Esophagus squamous epithelium (tissue), 5 donors: Measurements from ENCODE around the gene EIF2S3B. TPM values are rescaled to one million over a fixed set of nuclear protein-coding genes. Genes with fewer than 3 reads are reported as not detected.

Experiments
- DNase-seq: peaks from one replicate; lab custom pipeline; 2025; lab: John Stamatoyannopoulos, UW
- H3K27ac ChIP-seq, 4 donors: fragments of 200-600 bp; sonication (generic); one replicate each; pipeline ENCODE4 v1.5.1; 2016 to 2019; ENCODE audit warnings: mild to moderate bottlenecking in 1 of 4
- H3K27me3 ChIP-seq, 4 donors: fragments of 200-600 bp; sonication (generic); 1 replicate in 3 of 4; 2 replicates in 1 of 4; pipeline versions ENCODE4 v1.5.1 to v1.6.0; 2017 to 2021; ENCODE audit warnings: antibody characterized with exemption in 1 of 4
- H3K36me3 ChIP-seq, 3 donors: fragments of 200-600 bp; sonication (generic); one replicate each; pipeline ENCODE4 v1.5.1; 2016 to 2019
- H3K4me1 ChIP-seq, 3 donors: fragments of 200-600 bp; sonication (generic); one replicate each; pipeline ENCODE4 v1.5.1; 2017 to 2019
- H3K4me3 ChIP-seq, 4 donors: fragments of 200-600 bp; sonication (generic); 1 replicate in 3 of 4; 2 replicates in 1 of 4; pipeline ENCODE4 v1.5.1; 2016 to 2019; ENCODE audit warnings: mild to moderate bottlenecking in 2 of 4, moderate library complexity in 1 of 4
- H3K9me3 ChIP-seq, 3 donors: fragments of 200-600 bp; sonication (generic); one replicate each; pipeline ENCODE4 v1.5.1; 2016 to 2019
- CTCF ChIP-seq, 6 experiments: fragments of 450-650 bp in 4 of 6; fragments of 200-600 bp in 2 of 6; sonication (generic) in 2 of 6; IDR thresholded peaks; one replicate each; pipeline ENCODE4 v1.5.1; 2016 to 2019; ENCODE audit warnings: antibody characterized with exemption in 6 of 6, mild to moderate bottlenecking in 4 of 6, moderate library complexity in 4 of 6
- POLR2A ChIP-seq, 4 donors: fragments of 450-650 bp; IDR thresholded peaks; one replicate each; pipeline ENCODE4 v1.6.1; 2017; ENCODE audit warnings: antibody characterized with exemption in 4 of 4, mild to moderate bottlenecking in 4 of 4, moderate library complexity in 3 of 4
- WGBS, 2 donors: methylation state at CpG; one replicate each; pipeline ENCODE4 v1.1.5; 2018; 5-methylcytosine and 5-hydroxymethylcytosine counted together
- intact Hi-C: fragments of 100-400 bp; cut with DNase I; formaldehyde crosslinking; loops from one replicate; pipeline ENCODE4 v1.15.0; 2022
- total RNA-seq, 4 donors: library from RNA; depleted of rRNA; stranded (reverse); fragments of >200 nt; gene quantifications; one replicate each; pipeline ENCODE4 v1.1.0, GENCODE V29; 2016
- donor health status: DM: yes; HTN: yes; CAD: no.

The EIF2S3B gene
- total RNA-seq, 4 donors from 2014 or later, result 0.18 to 0.50 (median 0.30) TPM

GRCh38 chr12:10491766-10492165 lies 13.9 kb upstream of the EIF2S3B start:
- no peaks in the 10 kb centered on the region for H3K9me3 ChIP-seq
- H3K4me3 ChIP-seq, result no peak overlapping the region
- no peak overlapping the region for H3K27ac ChIP-seq
- H3K27me3 ChIP-seq, result no peaks in the 10 kb centered on the region
- no peak for TF ChIP-seq POLR2A (IDR thresholded peaks at IDR 0.05)
- TF ChIP-seq CTCF (IDR thresholded peaks at IDR 0.05), result no peak
- no peak for DNase-seq
- intact Hi-C loops, result no loop called here
- no peaks in the 10 kb centered on the region for H3K36me3 ChIP-seq
- 66 to 78% methylated on average over 4 of the region's 4 CpGs for WGBS, 2 donors
- H3K4me1 ChIP-seq, result no peaks in the 10 kb centered on the region

GRCh38 chr12:10497602-10498001 lies 8.1 kb upstream of the EIF2S3B start:
- H3K9me3 ChIP-seq, result no peaks in the 10 kb centered on the region
- H3K27ac ChIP-seq, result no peak overlapping the region
- 41 to 72% methylated on average over 2 of the region's 2 CpGs for WGBS, 2 donors
- intact Hi-C loops, result no loop called here
- no peak overlapping the region for H3K4me3 ChIP-seq
- H3K27me3 ChIP-seq, result no peaks in the 10 kb centered on the region
- no peak for TF ChIP-seq POLR2A (IDR thresholded peaks at IDR 0.05)
- no peak for TF ChIP-seq CTCF (IDR thresholded peaks at IDR 0.05)
- no peak for DNase-seq
- no peaks in the 10 kb centered on the region for H3K4me1 ChIP-seq
- H3K36me3 ChIP-seq, result no peaks in the 10 kb centered on the region

GRCh38 chr12:10498042-10498441 lies 7.6 kb upstream of the EIF2S3B start:
- no peak for TF ChIP-seq CTCF (IDR thresholded peaks at IDR 0.05)
- no peak for TF ChIP-seq POLR2A (IDR thresholded peaks at IDR 0.05)
- Histone ChIP-seq H3K27ac (no peak overlapping the region), H3K9me3 (no peaks in the 10 kb centered on the region), H3K27me3 (no peaks in the 10 kb centered on the region), H3K36me3 (no peaks in the 10 kb centered on the region), H3K4me3 (no peak overlapping the region), H3K4me1 (no peaks in the 10 kb centered on the region)
- intact Hi-C loops, result no loop called here
- DNase-seq, result no peak
- WGBS, 2 donors, result 17 to 36% methylated on average over 1 of the region's 1 CpG

- intact Hi-C loops, result no loop called here
- no peak for DNase-seq
- 31 to 46% methylated on average over 3 of the region's 3 CpGs for WGBS, 2 donors
These were observed 4.7 kb upstream of the EIF2S3B start for GRCh38 chr12:10501030-10501429.

GRCh38 chr12:10503460-10503859 lies 2.2 kb upstream of the EIF2S3B start:
- TF ChIP-seq CTCF (IDR thresholded peaks at IDR 0.05) (no peak), POLR2A (IDR thresholded peaks at IDR 0.05) (no peak)
- Histone ChIP-seq H3K4me1 (no peaks in the 10 kb centered on the region), H3K9me3 (no peaks in the 10 kb centered on the region), H3K27ac (no peak overlapping the region), H3K27me3 (no peaks in the 10 kb centered on the region), H3K4me3 (no peak overlapping the region), H3K36me3 (no peaks in the 10 kb centered on the region)
- 61% methylated on average over 1 of the region's 1 CpG for WGBS, 2 donors
- no peak for DNase-seq
- intact Hi-C loops, result no loop called here

More at GRCh38 chr12:10501030-10501429, 4.7 kb upstream of the EIF2S3B start:
- TF ChIP-seq POLR2A (IDR thresholded peaks at IDR 0.05) (no peak), CTCF (IDR thresholded peaks at IDR 0.05) (peak in 1 of 6 experiments; percentile 26)
- no peaks in the 10 kb centered on the region for H3K27me3 ChIP-seq
- H3K4me1 ChIP-seq, result no peaks in the 10 kb centered on the region
- H3K9me3 ChIP-seq, result no peaks in the 10 kb centered on the region
- no peak overlapping the region for H3K27ac ChIP-seq
- no peak overlapping the region for H3K4me3 ChIP-seq
- H3K36me3 ChIP-seq, result no peaks in the 10 kb centered on the region
